ENCODE measurements around the gene PFKFB2.

- TF ChIP-seq REST (IDR thresholded peaks at IDR 0.05) (no peak), FOXA1 (IDR thresholded peaks at IDR 0.05) (no peak), CTCF (IDR thresholded peaks at IDR 0.05; ENCODE audit: low read depth, low read length, missing input control) (peak; percentile 68), ATF3 (IDR thresholded peaks at IDR 0.05) (no peak), ZBTB33 (IDR thresholded peaks at IDR 0.05) (no peak), RAD21 (IDR thresholded peaks at IDR 0.05) (peak; percentile 73 to 74), HNF4A (conservative IDR thresholded peaks at IDR 0.05) (no peak), MAX (IDR thresholded peaks at IDR 0.05) (no peak), NR2F2 (IDR thresholded peaks at IDR 0.05) (no peak), FOXA2 (IDR thresholded peaks at IDR 0.05) (no peak), SP1 (IDR thresholded peaks at IDR 0.05) (no peak), YY1 (IDR thresholded peaks at IDR 0.05) (no peak)
Measured at GRCh38 chr1:207049974-207050391, 3.1 kb upstream of the PFKFB2 start.
